ENCODE results near the gene ZNF316. TPM values are rescaled to one million over a fixed set of nuclear protein-coding genes. Genes with fewer than 3 reads are reported as not detected.

The ZNF316 gene
- total and polyA plus RNA-seq, 2 experiments from 2014 or later, result 16.9 to 26.7 TPM

DNA sequence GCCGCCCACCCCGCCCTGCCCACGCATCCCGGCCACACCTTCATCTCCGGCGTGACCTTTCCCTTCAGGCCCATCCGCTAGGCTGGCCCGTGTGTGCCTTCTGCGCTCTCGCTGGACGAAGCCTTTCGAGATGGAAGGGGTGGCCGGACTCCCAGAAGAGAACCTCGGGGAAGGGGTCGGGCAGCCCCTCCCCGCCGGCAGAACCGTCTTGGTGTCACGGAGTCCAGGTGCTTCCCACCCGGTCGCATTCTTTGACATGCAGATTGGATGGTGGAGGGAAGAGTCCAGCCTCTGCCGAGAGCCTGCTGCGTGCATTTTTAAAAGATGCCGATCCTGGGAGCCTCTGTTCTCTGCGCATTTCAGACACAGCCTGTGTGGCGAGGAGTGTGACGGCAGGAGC lies 29.0 kb upstream of the ZNF316 start:
- no peaks in the 10 kb centered on the region for H3K4me1 ChIP-seq (ENCODE audit: insufficient read depth)
- H3K27me3 ChIP-seq, result no peaks in the 10 kb centered on the region
- WGBS (ENCODE audit: low lambda C conversion rate, missing lambda C conversion rate), result 95% methylated on average over 22 of the region's 27 CpGs
- no peaks in the 10 kb centered on the region for H3K79me2 ChIP-seq
- H4K20me1 ChIP-seq (ENCODE audit: insufficient read depth, poor library complexity, severe bottlenecking), result no peaks in the 10 kb centered on the region
- TF ChIP-seq EZH2phosphoT487 (IDR thresholded peaks at IDR 0.05; ENCODE audit: low read depth, severe bottlenecking, unreplicated experiment) (no peak), CTCF (IDR thresholded peaks at IDR 0.05; ENCODE audit: poor library complexity) (no peak), EZH2 (IDR thresholded peaks at IDR 0.05; ENCODE audit: borderline replicate concordance) (no peak)
- H3K27ac ChIP-seq, result no peak overlapping the region
- H3K36me3 ChIP-seq (replicated peaks; ENCODE audit: insufficient read depth, low read depth), result no peaks in the 10 kb centered on the region
- no peak overlapping the region for H2AFZ ChIP-seq
- H3K4me2 ChIP-seq, result no peak overlapping the region
- H3K9me3 ChIP-seq (ENCODE audit: low read depth), result no peaks in the 10 kb centered on the region
- DNase-seq (ENCODE audit: low spot score), result no peak
- no peaks in the 10 kb centered on the region for H3K9me2 ChIP-seq (replicated peaks; ENCODE audit: insufficient read depth)
- H3K4me3 ChIP-seq, result no peak overlapping the region

GRCh38 chr7:6608794-6609193 lies 28.3 kb upstream of the ZNF316 start:
- H3K27ac ChIP-seq, result no peak overlapping the region
- no peak overlapping the region for H3K4me2 ChIP-seq
- no peaks in the 10 kb centered on the region for H3K9me3 ChIP-seq (ENCODE audit: low read depth)
- no peaks in the 10 kb centered on the region for H3K4me1 ChIP-seq (ENCODE audit: insufficient read depth)
- H4K20me1 ChIP-seq (ENCODE audit: insufficient read depth, poor library complexity, severe bottlenecking), result no peaks in the 10 kb centered on the region
- WGBS (ENCODE audit: low lambda C conversion rate, missing lambda C conversion rate), result 98% methylated on average over 12 of the region's 12 CpGs
- TF ChIP-seq EZH2phosphoT487 (IDR thresholded peaks at IDR 0.05; ENCODE audit: low read depth, severe bottlenecking, unreplicated experiment), result no peak
- TF ChIP-seq EZH2 (IDR thresholded peaks at IDR 0.05; ENCODE audit: borderline replicate concordance), result no peak
- no peak for TF ChIP-seq CTCF (IDR thresholded peaks at IDR 0.05; ENCODE audit: poor library complexity)
- no peaks in the 10 kb centered on the region for H3K27me3 ChIP-seq
- H3K4me3 ChIP-seq, result no peak overlapping the region
- H3K36me3 ChIP-seq (replicated peaks; ENCODE audit: insufficient read depth, low read depth), result no peaks in the 10 kb centered on the region
- H2AFZ ChIP-seq, result no peak overlapping the region
- H3K9me2 ChIP-seq (replicated peaks; ENCODE audit: insufficient read depth), result no peaks in the 10 kb centered on the region
- no peaks in the 10 kb centered on the region for H3K79me2 ChIP-seq
- DNase-seq (ENCODE audit: low spot score), result no peak

DNA sequence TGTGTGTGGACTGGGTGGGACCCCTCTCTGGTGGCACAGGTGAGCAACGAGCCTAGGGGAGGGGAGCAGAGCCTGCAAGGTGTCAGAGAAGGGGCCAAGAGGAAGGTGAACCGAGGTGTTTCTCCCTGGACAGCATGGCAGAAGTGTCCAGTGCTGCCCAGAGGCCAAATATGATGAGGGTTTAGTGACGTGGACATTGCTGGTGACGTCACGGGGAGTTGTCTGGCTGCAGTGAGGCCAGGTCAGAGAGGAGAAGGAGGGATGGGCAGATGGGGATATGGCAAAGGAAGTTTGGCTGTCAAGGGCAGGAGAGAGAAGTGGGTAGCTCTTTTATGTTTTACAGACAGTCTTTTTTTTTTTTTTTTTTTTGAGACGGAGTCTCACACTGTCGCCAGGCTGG lies 24.3 kb upstream of the ZNF316 start:
- Histone ChIP-seq H3K79me2 (no peaks in the 10 kb centered on the region), H4K20me1 (ENCODE audit: insufficient read depth, poor library complexity, severe bottlenecking) (no peaks in the 10 kb centered on the region), H3K4me3 (no peak overlapping the region), H3K9me2 (replicated peaks; ENCODE audit: insufficient read depth) (no peaks in the 10 kb centered on the region), H3K36me3 (replicated peaks; ENCODE audit: insufficient read depth, low read depth) (no peaks in the 10 kb centered on the region), H3K27ac (no peak overlapping the region), H3K27me3 (no peaks in the 10 kb centered on the region), H2AFZ (no peak overlapping the region), H3K9me3 (ENCODE audit: low read depth) (no peaks in the 10 kb centered on the region), H3K4me1 (ENCODE audit: insufficient read depth) (no peaks in the 10 kb centered on the region), H3K4me2 (no peak overlapping the region)
- no peak for TF ChIP-seq EZH2phosphoT487 (IDR thresholded peaks at IDR 0.05; ENCODE audit: low read depth, severe bottlenecking, unreplicated experiment)
- no peak for TF ChIP-seq EZH2 (IDR thresholded peaks at IDR 0.05; ENCODE audit: borderline replicate concordance)
- TF ChIP-seq CTCF (IDR thresholded peaks at IDR 0.05; ENCODE audit: poor library complexity), result no peak
- 86% methylated on average over 7 of the region's 7 CpGs for WGBS (ENCODE audit: low lambda C conversion rate, missing lambda C conversion rate)
- DNase-seq (ENCODE audit: low spot score), result no peak

- no peak for DNase-seq (ENCODE audit: low spot score)
- H3K9me2 ChIP-seq (replicated peaks; ENCODE audit: insufficient read depth), result no peaks in the 10 kb centered on the region
- no peaks in the 10 kb centered on the region for H3K79me2 ChIP-seq
- H3K9me3 ChIP-seq (ENCODE audit: low read depth), result no peaks in the 10 kb centered on the region
- H3K27ac ChIP-seq, result no peak overlapping the region
- H2AFZ ChIP-seq, result no peak overlapping the region
- H3K4me1 ChIP-seq (ENCODE audit: insufficient read depth), result no peaks in the 10 kb centered on the region
- TF ChIP-seq EZH2 (IDR thresholded peaks at IDR 0.05; ENCODE audit: borderline replicate concordance) (no peak), CTCF (IDR thresholded peaks at IDR 0.05; ENCODE audit: poor library complexity) (no peak), EZH2phosphoT487 (IDR thresholded peaks at IDR 0.05; ENCODE audit: low read depth, severe bottlenecking, unreplicated experiment) (no peak)
- H3K4me3 ChIP-seq, result no peak overlapping the region
- WGBS (ENCODE audit: low lambda C conversion rate, missing lambda C conversion rate), result 42% methylated on average over 2 of the region's 2 CpGs
- H3K36me3 ChIP-seq (replicated peaks; ENCODE audit: insufficient read depth, low read depth), result no peaks in the 10 kb centered on the region
- H3K27me3 ChIP-seq, result no peaks in the 10 kb centered on the region
- H3K4me2 ChIP-seq, result no peak overlapping the region
- no peaks in the 10 kb centered on the region for H4K20me1 ChIP-seq (ENCODE audit: insufficient read depth, poor library complexity, severe bottlenecking)
Observed at GRCh38 chr7:6613706-6614105, 23.4 kb upstream of the ZNF316 start.
